Urinary bladder (tissue), 4 donors: Measurements from ENCODE around the gene TMOD1. TPM values are rescaled to one million over a fixed set of nuclear protein-coding genes. Genes with fewer than 3 reads are reported as not detected.
A peak's percentile ranks its signal among the peaks of the same experiment; 100 is the strongest.
"Not testable (repeated sequence)": the region's sequence is repeated elsewhere in the genome, so short reads cannot be mapped to it uniquely, and the experiment has no call there.

Experiments used
- DNase-seq: peaks from one replicate; pipeline ENCODE4 v3.0.0-alpha.2; 2015; ENCODE audit errors: extremely low spot score
- H3K27ac ChIP-seq: one replicate; pipeline ENCODE4 v1.5.1; 2013; ENCODE audit warnings: low read depth, mild to moderate bottlenecking, moderate library complexity
- H3K36me3 ChIP-seq: one replicate; pipeline ENCODE4 v1.6.1; 2013; ENCODE audit warnings: mild to moderate bottlenecking, moderate library complexity; ENCODE audit not compliant: insufficient read depth
- H3K4me1 ChIP-seq: one replicate; pipeline ENCODE4 v1.6.1; 2013; ENCODE audit warnings: mild to moderate bottlenecking, moderate library complexity; ENCODE audit not compliant: insufficient read depth
- H3K4me3 ChIP-seq: one replicate; pipeline ENCODE4 v1.5.1; 2013; ENCODE audit warnings: low read depth, low read length
- WGBS: extraction: QIAGEN DNeasy Blood & Tissue Kit; methylation state at CpG from one replicate; pipeline ENCODE4 v1.1.7; 2013; 5-methylcytosine and 5-hydroxymethylcytosine counted together
- polyA plus RNA-seq: library from polyadenylated mRNA; stranded (reverse); fragments of 200-250 nt; gene quantifications from one replicate; pipeline ENCODE4 v1.2.3, GENCODE V29; 2013
- total RNA-seq: library from RNA; depleted of rRNA; stranded (reverse); fragments of >200 nt; gene quantifications from one replicate; pipeline ENCODE4 v1.2.3, GENCODE V29; 2014
- donor health status: healthy with polysubstance abuse.
- donor health status: healthy.

Gene TMOD1
- total RNA-seq (9.3 TPM), polyA plus RNA-seq (36.6 TPM)

DNA sequence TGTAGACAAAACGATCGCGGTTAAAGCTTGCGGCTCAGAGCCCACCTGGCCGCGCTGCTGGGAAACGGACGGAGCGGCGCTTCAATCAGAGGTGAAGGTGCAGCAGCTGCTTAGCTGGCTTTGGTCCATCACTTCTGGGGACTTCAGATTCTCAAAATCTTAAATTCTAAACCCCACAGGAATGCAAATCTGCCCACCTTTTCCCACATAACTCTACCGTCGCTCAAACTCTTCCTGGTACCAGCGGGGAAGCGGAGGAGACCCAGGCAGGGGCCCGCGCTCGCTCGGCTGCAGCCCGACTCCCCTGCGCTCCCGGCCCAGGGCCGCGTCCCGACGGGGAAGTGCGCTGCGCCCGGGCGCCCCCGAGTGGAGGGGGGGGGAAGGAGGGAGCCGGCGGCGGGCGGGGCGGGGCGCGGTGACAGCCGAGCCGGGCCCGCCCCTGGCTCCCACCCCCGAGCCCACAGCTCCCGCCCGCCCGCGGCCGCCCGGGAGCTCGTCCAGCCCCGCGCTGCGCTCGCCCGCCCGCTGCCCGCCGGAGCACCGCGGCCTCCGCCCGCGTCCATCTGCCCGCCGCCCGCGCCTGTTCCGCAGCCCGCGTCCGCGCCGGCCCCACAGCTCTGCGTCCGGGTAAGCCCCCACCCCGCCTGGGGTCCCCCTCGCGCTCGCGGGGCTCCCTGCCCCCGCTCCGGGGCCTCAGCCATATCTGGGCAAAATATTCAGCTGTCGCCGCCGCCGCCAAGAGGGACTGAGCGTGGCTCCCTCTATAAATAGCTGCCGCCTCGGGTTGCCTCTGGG lies at the start of gene TMOD1:
TMOD1 (plus strand) TSS at position 490 of the 795 bp plus-strand sequence. CDS start 22,523 bp downstream, outside the sequence.
- H3K36me3 ChIP-seq, result no peaks in the 10 kb centered on the region
- under 1% methylated on average over 82 of the region's 87 CpGs for WGBS
- peak within 1 kb of the TSS; percentile 62 for H3K27ac ChIP-seq
- no peaks in the 10 kb centered on the region for H3K4me1 ChIP-seq
- no peak for DNase-seq
- peak within 1 kb of the TSS; percentile 96 for H3K4me3 ChIP-seq

GRCh38 chr9:97453573-97453972 lies 47.9 kb upstream of the TMOD1 start:
- DNase-seq, H3K4me3 ChIP-seq, H3K36me3 ChIP-seq, H3K27ac ChIP-seq, H3K4me1 ChIP-seq: not testable (repeated sequence)
- WGBS, result 98% methylated on average over 3 of the region's 3 CpGs

- H3K4me3 ChIP-seq, DNase-seq, H3K36me3 ChIP-seq, H3K27ac ChIP-seq, H3K4me1 ChIP-seq: not testable (repeated sequence)
Measured at GRCh38 chr9:97456841-97457240, 44.6 kb upstream of the TMOD1 start.

- H3K36me3 ChIP-seq, result no peaks in the 10 kb centered on the region
- no peak for DNase-seq
- H3K4me3 ChIP-seq, result no peak overlapping the region
- H3K4me1 ChIP-seq, result no peaks in the 10 kb centered on the region
- no peak overlapping the region for H3K27ac ChIP-seq
Measured at GRCh38 chr9:97459326-97459725, 42.1 kb upstream of the TMOD1 start.

DNA sequence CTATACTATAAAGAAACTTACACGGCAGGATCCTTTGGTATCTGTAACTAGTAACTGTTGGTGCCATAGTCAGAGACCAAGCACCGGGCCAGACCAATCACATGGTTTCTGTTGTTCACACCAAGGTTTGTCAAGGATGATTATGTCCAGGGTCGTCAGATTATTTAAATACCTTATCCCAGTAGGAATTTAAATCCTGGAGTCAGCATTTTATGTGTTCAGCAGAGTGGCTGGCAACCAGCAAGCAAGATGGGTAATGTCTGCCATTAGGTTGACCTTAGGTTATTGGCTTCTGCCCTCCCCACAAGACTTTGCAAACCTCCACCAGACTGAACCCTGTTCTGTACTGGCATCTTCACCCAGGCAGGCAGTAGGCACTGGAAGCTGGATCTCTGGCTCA lies 39.3 kb upstream of the TMOD1 start:
- H3K36me3 ChIP-seq, result no peaks in the 10 kb centered on the region
- DNase-seq, result no peak
- WGBS, result 70% methylated on average over 3 of the region's 3 CpGs
- no peak overlapping the region for H3K27ac ChIP-seq
- H3K4me3 ChIP-seq, result no peak overlapping the region
- no peaks in the 10 kb centered on the region for H3K4me1 ChIP-seq

- DNase-seq, result no peak
- 90% methylated on average over 1 of the region's 1 CpG for WGBS
- Histone ChIP-seq H3K4me3 (no peak overlapping the region), H3K4me1 (no peaks in the 10 kb centered on the region), H3K27ac (no peak overlapping the region), H3K36me3 (no peaks in the 10 kb centered on the region)
Measured at GRCh38 chr9:97462914-97463313, 38.6 kb upstream of the TMOD1 start.

- H3K4me1 ChIP-seq, result no peaks in the 10 kb centered on the region
- no peak overlapping the region for H3K4me3 ChIP-seq
- DNase-seq, result peak; percentile 14
- H3K27ac ChIP-seq, result no peak overlapping the region
- no peaks in the 10 kb centered on the region for H3K36me3 ChIP-seq
- WGBS, result 70% methylated on average over 4 of the region's 4 CpGs
Measured at GRCh38 chr9:97468658-97469448, 32.6 kb upstream of the TMOD1 start.

- no peak overlapping the region for H3K4me3 ChIP-seq
- H3K36me3 ChIP-seq, result no peaks in the 10 kb centered on the region
- WGBS, result 77% methylated on average over 2 of the region's 2 CpGs
- DNase-seq, result no peak
- H3K4me1 ChIP-seq, result no peaks in the 10 kb centered on the region
- no peak overlapping the region for H3K27ac ChIP-seq
Measured at GRCh38 chr9:97470076-97470475, 31.4 kb upstream of the TMOD1 start.

DNA sequence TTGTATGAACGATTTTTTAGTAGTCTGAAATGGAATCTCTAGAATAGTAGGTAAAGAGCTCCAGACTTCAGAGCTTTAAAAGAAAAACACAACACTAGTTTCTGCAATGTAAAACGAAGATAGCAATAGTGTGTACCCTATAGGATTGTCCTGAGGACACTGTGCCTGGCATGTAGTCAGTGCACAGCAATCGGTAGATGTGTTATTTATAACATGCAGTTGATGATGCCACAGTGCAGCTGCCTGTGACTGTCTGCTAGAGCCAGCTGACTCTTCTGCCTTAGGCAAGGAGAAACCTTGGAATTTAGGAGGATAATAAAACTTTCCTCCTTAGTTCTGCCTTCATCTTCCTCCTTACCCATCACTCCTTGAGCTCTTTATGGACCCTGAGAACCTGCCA lies 27.7 kb upstream of the TMOD1 start:
- Histone ChIP-seq H3K4me3 (no peak overlapping the region), H3K4me1 (no peaks in the 10 kb centered on the region), H3K36me3 (peaks cover 2% of the 10 kb centered on the region), H3K27ac (no peak overlapping the region)
- 74% methylated on average over 3 of the region's 3 CpGs for WGBS
- no peak for DNase-seq

DNA sequence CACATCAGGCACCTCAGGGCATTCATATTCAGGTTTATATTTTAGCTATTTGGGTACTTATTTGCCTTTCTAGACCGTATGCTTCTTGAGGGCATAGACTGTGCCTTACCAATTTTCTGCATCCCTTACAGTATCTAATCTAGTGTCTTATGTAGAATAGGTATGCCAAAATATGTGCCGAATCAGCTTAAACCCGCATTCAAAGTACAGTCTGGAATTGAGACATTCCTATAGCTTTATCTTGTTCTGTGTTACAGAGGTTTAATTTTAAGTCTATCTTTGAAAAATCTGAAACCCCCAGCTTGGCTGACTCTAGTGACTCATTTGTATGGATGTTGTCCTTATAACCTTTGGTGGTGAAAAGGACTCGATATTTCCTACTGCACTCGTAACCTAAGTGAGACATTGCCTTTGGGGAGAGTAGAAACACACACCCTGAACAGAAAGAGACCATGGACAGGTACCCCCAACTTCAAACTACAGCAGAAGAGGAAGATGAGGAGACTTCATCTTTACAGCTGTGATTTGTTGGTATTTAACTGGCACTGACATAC lies 27.0 kb upstream of the TMOD1 start:
- no peak for DNase-seq
- no peaks in the 10 kb centered on the region for H3K4me1 ChIP-seq
- peaks cover 2% of the 10 kb centered on the region for H3K36me3 ChIP-seq
- H3K27ac ChIP-seq, result no peak overlapping the region
- H3K4me3 ChIP-seq, result no peak overlapping the region
- WGBS, result 88% methylated on average over 5 of the region's 5 CpGs

GRCh38 chr9:97475059-97475458 lies 26.4 kb upstream of the TMOD1 start:
- H3K4me3 ChIP-seq, result no peak overlapping the region
- peaks cover 2% of the 10 kb centered on the region for H3K36me3 ChIP-seq
- H3K27ac ChIP-seq, result no peak overlapping the region
- WGBS, result 78% methylated on average over 2 of the region's 2 CpGs
- H3K4me1 ChIP-seq, result no peaks in the 10 kb centered on the region
- no peak for DNase-seq

DNA sequence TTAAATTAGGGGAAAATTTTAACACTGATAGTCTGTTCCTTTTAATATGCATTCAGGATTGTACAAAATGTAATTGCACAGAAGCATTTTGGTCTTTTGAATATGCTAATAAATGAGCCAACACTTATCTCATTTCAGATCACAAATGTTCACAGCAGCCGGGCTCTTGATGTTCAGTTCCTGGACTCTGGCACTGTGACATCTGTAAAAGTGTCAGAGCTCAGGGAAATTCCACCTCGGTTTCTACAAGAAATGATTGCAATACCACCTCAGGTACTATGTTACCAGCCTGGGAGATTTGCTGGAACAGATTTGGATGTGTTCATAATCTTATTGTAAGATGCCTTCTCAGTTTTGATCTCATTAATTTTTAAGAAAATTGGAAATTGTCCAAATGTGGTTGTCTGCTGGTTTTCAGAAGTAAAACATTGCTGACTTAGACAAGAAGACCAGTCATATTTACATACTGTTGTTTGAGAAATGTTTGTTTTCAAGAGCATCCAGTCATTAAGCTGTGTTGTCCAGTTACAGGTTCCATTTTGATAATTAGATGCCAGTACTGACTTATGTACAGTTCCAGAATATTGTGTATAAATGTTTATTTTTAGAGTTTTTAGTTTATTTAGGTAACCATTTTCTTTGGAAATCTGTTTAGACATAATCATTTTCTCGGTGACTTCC lies 23.0 kb upstream of the TMOD1 start:
- Histone ChIP-seq H3K27ac (no peak overlapping the region), H3K36me3 (peaks cover 2% of the 10 kb centered on the region)
- 52% methylated on average over 3 of the region's 3 CpGs for WGBS

DNA sequence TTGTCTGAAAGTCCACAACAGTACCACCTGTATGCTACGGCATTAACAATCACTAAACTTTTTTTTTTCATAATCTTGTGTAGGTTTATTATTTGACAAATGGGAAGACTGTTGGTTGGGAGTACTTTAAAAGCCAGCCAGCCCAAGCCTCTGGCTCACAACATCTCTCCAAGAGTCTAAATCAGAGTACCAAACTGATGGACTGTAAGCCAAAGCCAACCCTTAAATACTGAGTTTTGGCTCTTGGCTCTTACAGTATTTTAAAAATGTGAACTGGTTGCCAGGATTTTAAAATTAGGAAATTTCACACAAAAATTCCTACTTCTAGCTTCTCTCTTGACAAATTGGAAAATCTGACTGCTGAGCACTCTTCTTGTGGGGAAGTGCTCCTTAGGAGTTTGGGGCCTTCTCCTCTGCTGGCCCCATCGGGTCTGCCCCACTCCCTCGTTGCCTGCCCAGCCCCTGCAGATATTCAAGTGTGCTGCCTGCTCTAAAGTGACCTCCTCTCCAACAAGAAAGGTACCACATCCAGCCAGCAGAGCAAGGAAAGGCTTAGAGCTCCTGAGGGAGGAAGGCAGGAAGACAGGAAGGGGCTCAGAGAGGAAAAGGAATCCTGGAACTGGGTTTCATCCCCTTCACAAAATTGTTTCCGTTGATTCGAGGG lies 21.8 kb upstream of the TMOD1 start:
- no peak overlapping the region for H3K27ac ChIP-seq
- no peak overlapping the region for H3K4me3 ChIP-seq
- H3K4me1 ChIP-seq, result no peaks in the 10 kb centered on the region
- 72% methylated on average over 5 of the region's 5 CpGs for WGBS
- H3K36me3 ChIP-seq, result peaks cover 2% of the 10 kb centered on the region
- DNase-seq, result no peak

More for the DNA sequence above, 23.0 kb upstream of the TMOD1 start:
- Histone ChIP-seq H3K4me3 (no peak overlapping the region), H3K4me1 (no peaks in the 10 kb centered on the region)
- no peak for DNase-seq
